Measurements from ENCODE around the gene PEAK1. TPM values are rescaled to one million over a fixed set of nuclear protein-coding genes. Genes with fewer than 3 reads are reported as not detected.

PEAK1 gene
- polyA plus RNA-seq, 1 experiment = 52.1 TPM

DNA sequence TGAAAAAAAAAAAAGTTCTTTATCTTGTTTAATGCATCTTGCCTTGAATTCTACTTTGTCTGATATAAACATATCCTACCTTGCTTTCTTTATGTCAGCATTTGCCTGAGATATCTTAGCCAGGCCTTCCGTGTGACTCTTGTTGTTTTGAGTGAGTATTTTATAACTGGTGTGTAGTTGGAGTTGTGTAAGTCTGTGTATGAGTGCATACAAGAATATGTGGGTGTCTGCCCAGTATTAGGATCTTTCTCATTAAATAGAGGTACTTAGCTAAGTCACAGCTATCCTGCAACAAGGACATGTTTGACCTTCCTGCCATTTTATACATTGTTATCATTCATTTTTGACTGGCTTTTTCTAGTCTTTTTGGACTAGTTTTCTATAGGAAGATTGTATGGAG lies 326.5 kb downstream of the PEAK1 start:
- TF ChIP-seq, protein P1, sequence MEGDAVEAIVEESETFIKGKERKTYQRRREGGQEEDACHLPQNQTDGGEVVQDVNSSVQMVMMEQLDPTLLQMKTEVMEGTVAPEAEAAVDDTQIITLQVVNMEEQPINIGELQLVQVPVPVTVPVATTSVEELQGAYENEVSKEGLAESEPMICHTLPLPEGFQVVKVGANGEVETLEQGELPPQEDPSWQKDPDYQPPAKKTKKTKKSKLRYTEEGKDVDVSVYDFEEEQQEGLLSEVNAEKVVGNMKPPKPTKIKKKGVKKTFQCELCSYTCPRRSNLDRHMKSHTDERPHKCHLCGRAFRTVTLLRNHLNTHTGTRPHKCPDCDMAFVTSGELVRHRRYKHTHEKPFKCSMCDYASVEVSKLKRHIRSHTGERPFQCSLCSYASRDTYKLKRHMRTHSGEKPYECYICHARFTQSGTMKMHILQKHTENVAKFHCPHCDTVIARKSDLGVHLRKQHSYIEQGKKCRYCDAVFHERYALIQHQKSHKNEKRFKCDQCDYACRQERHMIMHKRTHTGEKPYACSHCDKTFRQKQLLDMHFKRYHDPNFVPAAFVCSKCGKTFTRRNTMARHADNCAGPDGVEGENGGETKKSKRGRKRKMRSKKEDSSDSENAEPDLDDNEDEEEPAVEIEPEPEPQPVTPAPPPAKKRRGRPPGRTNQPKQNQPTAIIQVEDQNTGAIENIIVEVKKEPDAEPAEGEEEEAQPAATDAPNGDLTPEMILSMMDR (IDR thresholded peaks at IDR 0.05; ENCODE audit: low read depth, low read length) = no peak
- Histone ChIP-seq H3K9me3 (ENCODE audit: control insufficient read depth, insufficient read depth, low read length) (no peaks in the 10 kb centered on the region), H3K27me3 (ENCODE audit: control insufficient read depth, insufficient read depth, low read length) (peaks cover 3% of the 10 kb centered on the region), H3K27ac (ENCODE audit: low read depth, low read length) (no peak overlapping the region), H3K4me3 (ENCODE audit: low read depth, low read length) (no peak overlapping the region)
- POLR2A ChIA-PET = no interaction called here
- no peak for DNase-seq (ENCODE audit: low read depth, low spot score)
- CTCF ChIA-PET = interaction anchor here (0.6 to 1.4 kb wide), 5 partner anchors 14 to 853 kb away, joined by 3 to 4 read pairs (median 3); no protein-coding TSS in a partner anchor

DNA sequence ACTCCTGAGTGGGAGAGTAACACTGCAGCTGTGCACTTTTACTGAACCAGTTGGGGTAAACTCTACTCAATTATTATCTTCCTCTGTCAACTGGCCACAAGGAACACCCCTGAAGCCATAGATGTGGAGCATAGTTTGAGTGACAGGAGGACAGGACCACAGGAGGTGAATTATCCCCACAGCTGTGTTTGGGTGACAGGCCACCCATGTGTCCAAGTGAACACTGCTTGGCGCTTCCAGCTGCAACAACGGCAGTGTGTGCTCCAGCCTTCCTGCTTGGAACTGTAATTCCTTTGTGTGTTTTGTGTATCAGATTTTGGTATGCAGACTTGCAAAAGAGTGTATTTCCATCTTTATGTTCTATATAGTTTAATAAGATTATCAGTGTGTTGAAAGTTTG lies 328.8 kb downstream of the PEAK1 start:
- peaks cover 5% of the 10 kb centered on the region for H3K27me3 ChIP-seq (ENCODE audit: control insufficient read depth, insufficient read depth, low read length)
- DNase-seq (ENCODE audit: low read depth, low spot score) = no peak
- H3K27ac ChIP-seq (ENCODE audit: low read depth, low read length) = no peak overlapping the region
- CTCF ChIA-PET = no interaction called here
- POLR2A ChIA-PET = no interaction called here
- TF ChIP-seq, protein P1 (IDR thresholded peaks at IDR 0.05; ENCODE audit: low read depth, low read length) = no peak
- no peaks in the 10 kb centered on the region for H3K9me3 ChIP-seq (ENCODE audit: control insufficient read depth, insufficient read depth, low read length)
- H3K4me3 ChIP-seq (ENCODE audit: low read depth, low read length) = no peak overlapping the region

DNA sequence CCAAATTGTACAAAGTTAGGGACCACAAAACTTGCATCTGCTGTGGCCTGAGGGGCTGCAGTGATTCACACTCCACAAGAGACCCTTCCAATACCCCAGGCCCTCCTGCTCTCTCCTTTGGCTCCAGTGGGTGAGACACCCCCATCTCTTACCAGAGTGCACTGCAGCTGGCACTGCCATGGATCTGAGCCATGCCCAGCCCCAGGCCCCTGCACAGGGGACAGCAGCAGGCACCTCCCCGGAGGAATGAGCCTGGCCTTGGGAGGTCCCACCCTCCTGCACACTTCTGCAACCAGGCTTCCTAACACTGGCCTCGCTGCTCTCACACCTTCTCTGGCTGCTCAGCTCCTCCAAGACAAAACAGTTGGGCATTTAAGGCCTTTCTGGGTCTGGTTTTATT lies 332.7 kb downstream of the PEAK1 start:
- POLR2A ChIA-PET = no interaction called here
- no peak for DNase-seq (ENCODE audit: low read depth, low spot score)
- CTCF ChIA-PET = interaction anchor here (1.6 kb wide), 1 partner anchor 456 kb away, joined by 4 read pairs; no protein-coding TSS in a partner anchor

GRCh38 chr15:77085297-77085696 lies 334.6 kb downstream of the PEAK1 start:
- Histone ChIP-seq H3K9me3 (ENCODE audit: control insufficient read depth, insufficient read depth, low read length) (no peaks in the 10 kb centered on the region), H3K4me3 (ENCODE audit: low read depth, low read length) (no peak overlapping the region), H3K27me3 (ENCODE audit: control insufficient read depth, insufficient read depth, low read length) (peaks cover 2% of the 10 kb centered on the region), H3K27ac (ENCODE audit: low read depth, low read length) (no peak overlapping the region)
- no peak for DNase-seq (ENCODE audit: low read depth, low spot score)
- ChIA-PET CTCF (no interaction called here), POLR2A (no interaction called here)
- TF ChIP-seq, protein P1 (IDR thresholded peaks at IDR 0.05; ENCODE audit: low read depth, low read length) = no peak

More for the DNA sequence above, 332.7 kb downstream of the PEAK1 start:
- TF ChIP-seq, protein P1 (IDR thresholded peaks at IDR 0.05; ENCODE audit: low read depth, low read length) = no peak
- H3K27me3 ChIP-seq (ENCODE audit: control insufficient read depth, insufficient read depth, low read length) = peaks cover 5% of the 10 kb centered on the region
- no peak overlapping the region for H3K4me3 ChIP-seq (ENCODE audit: low read depth, low read length)
- H3K9me3 ChIP-seq (ENCODE audit: control insufficient read depth, insufficient read depth, low read length) = no peaks in the 10 kb centered on the region
- H3K27ac ChIP-seq (ENCODE audit: low read depth, low read length) = no peak overlapping the region

DNA sequence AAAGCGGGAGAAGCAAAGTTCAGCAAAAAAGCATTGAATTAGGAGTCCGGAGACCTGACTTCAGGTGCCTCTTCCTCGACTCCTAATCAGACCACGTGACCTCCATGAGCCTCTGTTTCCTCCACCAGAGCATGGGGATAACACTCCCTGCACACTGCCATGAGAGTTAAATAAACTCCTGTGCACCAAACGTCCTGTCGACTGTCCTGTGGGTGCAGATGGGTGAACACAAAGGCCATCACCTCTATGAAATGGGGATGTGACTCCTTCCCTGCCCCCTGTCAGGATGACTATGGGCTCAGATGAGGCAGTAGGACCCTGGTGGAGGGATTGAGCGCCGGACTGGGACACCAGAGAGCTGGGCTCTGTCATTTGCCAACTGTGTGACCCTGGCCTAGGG lies 335.5 kb downstream of the PEAK1 start:
- ChIA-PET POLR2A (no interaction called here), CTCF (no interaction called here)
- Histone ChIP-seq H3K4me3 (ENCODE audit: low read depth, low read length) (no peak overlapping the region), H3K9me3 (ENCODE audit: control insufficient read depth, insufficient read depth, low read length) (no peaks in the 10 kb centered on the region), H3K27ac (ENCODE audit: low read depth, low read length) (no peak overlapping the region), H3K27me3 (ENCODE audit: control insufficient read depth, insufficient read depth, low read length) (peaks cover 2% of the 10 kb centered on the region)
- TF ChIP-seq, protein P1 (IDR thresholded peaks at IDR 0.05; ENCODE audit: low read depth, low read length) = no peak
- no peak for DNase-seq (ENCODE audit: low read depth, low spot score)

Measured in AG04450 (cell line).